Activated CD4-positive, alpha-beta T cell treated with anti-CD3 and anti-CD28 coated beads for 36 hours (primary cell): ENCODE measurements around the gene CMIP. TPM values are rescaled to one million over a fixed set of nuclear protein-coding genes. Genes with fewer than 3 reads are reported as not detected.
A peak's percentile ranks its signal among the peaks of the same experiment; 100 is the strongest.

Experiments used
- ATAC-seq: fragments of 200-7000 bp; cut with Tn5 transposase; one replicate; pipeline ENCODE4 v1.10.0; 2021; ENCODE audit warnings: mild to moderate bottlenecking, moderate library complexity
- CTCF ChIA-PET: fragments of 350-600 bp; sonication (Branson Sonifier 250); formaldehyde crosslinking; loops from one replicate; lab custom pipeline; 2021; ENCODE audit warnings: antibody characterized with exemption; lab: Charles Lee
- POLR2A ChIA-PET: fragments of 350-600 bp; sonication (Branson Sonifier 250); formaldehyde crosslinking; loops from one replicate; lab custom pipeline; 2021; ENCODE audit warnings: antibody characterized with exemption, inconsistent platforms; lab: Charles Lee
- DNase-seq: peaks from one replicate; pipeline ENCODE4 v3.0.0-alpha.2; 2020
- H3K27ac Mint-ChIP-seq: one replicate; pipeline ENCODE4 v1.8.0; 2021; ENCODE audit warnings: mixed read lengths
- H3K27me3 Mint-ChIP-seq: one replicate; pipeline ENCODE4 v1.8.0; 2021; ENCODE audit warnings: mixed read lengths
- H3K36me3 Mint-ChIP-seq: one replicate; pipeline ENCODE4 v1.8.0; 2021; ENCODE audit warnings: low read depth, mixed read lengths
- H3K4me1 Mint-ChIP-seq: one replicate; pipeline ENCODE4 v1.8.0; 2021; ENCODE audit warnings: mixed read lengths
- H3K4me3 Mint-ChIP-seq: one replicate; pipeline ENCODE4 v1.8.0; 2021; ENCODE audit warnings: mild to moderate bottlenecking, moderate library complexity, mixed read lengths
- H3K9me3 Mint-ChIP-seq: one replicate; pipeline ENCODE4 v1.8.0; 2021; ENCODE audit warnings: low read depth, mixed read lengths
- intact Hi-C, 2 experiments: fragments of 100-400 bp; cut with DNase I in 1 of 2; cut with micrococcal nuclease in 1 of 2; formaldehyde crosslinking; loops; one replicate each; pipeline versions ENCODE4 v1.14.2 to v1.15.1; 2022 to 2024; cut with DNase I, micrococcal nuclease
- total RNA-seq, 2 experiments: library from RNA; stranded (reverse); gene quantifications; one replicate each; pipeline ENCODE4 v1.2.3, GENCODE V29; 2021

Gene CMIP
- total RNA-seq, 2 experiments from 2014 or later = 39.1 to 40.3 TPM

- ChIA-PET CTCF (interaction anchor here (0.6 to 2.8 kb wide), 4 partner anchors 9 to 309 kb away, joined by 3 to 16 read pairs (median 4); no protein-coding TSS in a partner anchor), POLR2A (no interaction called here)
- ATAC-seq (no peak), DNase-seq (no peak)
- H3K27me3 Mint-ChIP-seq = no peaks in the 10 kb centered on the region
- intact Hi-C loops = no loop called here
- peaks cover 2% of the 10 kb centered on the region for H3K36me3 Mint-ChIP-seq
- no peak overlapping the region for H3K27ac Mint-ChIP-seq
- no peak overlapping the region for H3K4me3 Mint-ChIP-seq
- H3K4me1 Mint-ChIP-seq = peaks cover 39% of the 10 kb centered on the region
- H3K9me3 Mint-ChIP-seq = no peaks in the 10 kb centered on the region
These were observed 269.2 kb downstream of the CMIP start for GRCh38 chr16:81713796-81714195.

- ChIA-PET CTCF (interaction anchor here (0.7 to 2.8 kb wide), 6 partner anchors 9 to 310 kb away, joined by 3 to 16 read pairs (median 4); no protein-coding TSS in a partner anchor), POLR2A (no interaction called here)
- Mint-ChIP-seq H3K27ac (no peak overlapping the region), H3K36me3 (no peaks in the 10 kb centered on the region), H3K4me1 (peaks cover 45% of the 10 kb centered on the region), H3K4me3 (no peak overlapping the region), H3K27me3 (no peaks in the 10 kb centered on the region), H3K9me3 (no peaks in the 10 kb centered on the region)
- ATAC-seq = no peak
- intact Hi-C loops = no loop called here
- DNase-seq = no peak
These were observed 270.0 kb downstream of the CMIP start for GRCh38 chr16:81714583-81714982.

GRCh38 chr16:81715358-81716196 is 271.0 kb downstream of the CMIP start:
- H3K27me3 Mint-ChIP-seq = no peaks in the 10 kb centered on the region
- CTCF ChIA-PET = interaction anchor here (0.8 to 2.8 kb wide), 5 partner anchors 8 to 555 kb away, joined by 3 to 16 read pairs (median 4); no protein-coding TSS in a partner anchor
- DNase-seq = no peak
- POLR2A ChIA-PET = no interaction called here
- peaks cover 47% of the 10 kb centered on the region for H3K4me1 Mint-ChIP-seq
- no peak overlapping the region for H3K4me3 Mint-ChIP-seq
- intact Hi-C loops = loop anchor here (5.0 kb wide), 2 partner anchors 83 to 403 kb away; partner anchors contain the start of gene GAN (in 1 of the 2)
- peak overlapping the region; percentile 74 for H3K27ac Mint-ChIP-seq
- ATAC-seq = peak; percentile 33
- no peaks in the 10 kb centered on the region for H3K36me3 Mint-ChIP-seq
- no peaks in the 10 kb centered on the region for H3K9me3 Mint-ChIP-seq

GRCh38 chr16:81716478-81717225 is 272.0 kb downstream of the CMIP start:
- H3K9me3 Mint-ChIP-seq = peaks cover 8% of the 10 kb centered on the region
- POLR2A ChIA-PET = no interaction called here
- CTCF ChIA-PET = interaction anchor here (0.7 kb wide), 1 partner anchor 314 kb away, joined by 4 read pairs; no protein-coding TSS in a partner anchor
- H3K4me1 Mint-ChIP-seq = peaks cover 47% of the 10 kb centered on the region
- DNase-seq = peak; percentile 69
- no peak overlapping the region for H3K4me3 Mint-ChIP-seq
- intact Hi-C loops = loop anchor here (5.0 kb wide), 2 partner anchors 84 to 404 kb away; partner anchors contain the start of gene GAN (in 1 of the 2)
- ATAC-seq = peak; percentile 52
- H3K36me3 Mint-ChIP-seq = no peaks in the 10 kb centered on the region
- no peaks in the 10 kb centered on the region for H3K27me3 Mint-ChIP-seq
- peak overlapping the region; percentile 74 for H3K27ac Mint-ChIP-seq

- Mint-ChIP-seq H3K4me3 (peak overlapping the region; percentile 9), H3K27me3 (no peaks in the 10 kb centered on the region), H3K9me3 (peaks cover 8% of the 10 kb centered on the region), H3K4me1 (peaks cover 47% of the 10 kb centered on the region), H3K27ac (peak overlapping the region; percentile 75), H3K36me3 (no peaks in the 10 kb centered on the region)
- intact Hi-C loops = loop anchor here (2.0 to 5.0 kb wide), 3 partner anchors 85 to 405 kb away; partner anchors contain the start of gene GAN (in 1 of the 2)
- ChIA-PET POLR2A (no interaction called here), CTCF (interaction anchor here (0.7 to 2.0 kb wide), 4 partner anchors 13 to 528 kb away, joined by 3 to 13 read pairs (median 8); no protein-coding TSS in a partner anchor)
- ATAC-seq = peak; percentile 4
- DNase-seq = no peak
These were observed 273.1 kb downstream of the CMIP start for GRCh38 chr16:81717662-81718189.

- CTCF ChIA-PET = interaction anchor here (0.6 to 2.0 kb wide), 7 partner anchors 12 to 529 kb away, joined by 3 to 13 read pairs (median 3); no protein-coding TSS in a partner anchor
- intact Hi-C loops = loop anchor here (2.0 to 5.0 kb wide), 3 partner anchors 86 to 406 kb away; partner anchors contain the start of gene GAN (in 1 of the 2)
- peak overlapping the region; percentile 65 for H3K4me3 Mint-ChIP-seq
- H3K27ac Mint-ChIP-seq = peak overlapping the region; percentile 87
- ATAC-seq (peak; percentile 3), DNase-seq (no peak)
- POLR2A ChIA-PET = interaction anchor here (0.5 to 0.6 kb wide), 2 partner anchors 52 to 687 kb away, joined by 3 read pairs; no protein-coding TSS in a partner anchor
- H3K4me1 Mint-ChIP-seq = peaks cover 47% of the 10 kb centered on the region
- H3K36me3 Mint-ChIP-seq = no peaks in the 10 kb centered on the region
- peaks cover 8% of the 10 kb centered on the region for H3K9me3 Mint-ChIP-seq
- H3K27me3 Mint-ChIP-seq = no peaks in the 10 kb centered on the region
These were observed 274.0 kb downstream of the CMIP start for GRCh38 chr16:81718637-81719036.

- ATAC-seq (no peak), DNase-seq (no peak)
- intact Hi-C loops = loop anchor here (2.0 to 5.0 kb wide), 3 partner anchors 87 to 408 kb away; partner anchors contain the start of gene GAN (in 1 of the 2)
- ChIA-PET CTCF (interaction anchor here (1.4 to 2.0 kb wide), 2 partner anchors 10 to 96 kb away, joined by 4 to 12 read pairs; no protein-coding TSS in a partner anchor), POLR2A (no interaction called here)
- Mint-ChIP-seq H3K27ac (no peak overlapping the region), H3K27me3 (no peaks in the 10 kb centered on the region), H3K36me3 (no peaks in the 10 kb centered on the region), H3K4me3 (no peak overlapping the region), H3K9me3 (peaks cover 8% of the 10 kb centered on the region), H3K4me1 (peaks cover 41% of the 10 kb centered on the region)
These were observed 275.4 kb downstream of the CMIP start for GRCh38 chr16:81719993-81720392.

- CTCF ChIA-PET = interaction anchor here (0.7 to 4.1 kb wide), 5 partner anchors 8 to 355 kb away, joined by 3 to 31 read pairs (median 4); no protein-coding TSS in a partner anchor
- Mint-ChIP-seq H3K27me3 (no peaks in the 10 kb centered on the region), H3K36me3 (no peaks in the 10 kb centered on the region), H3K9me3 (peaks cover 8% of the 10 kb centered on the region), H3K4me1 (peaks cover 28% of the 10 kb centered on the region), H3K27ac (peak overlapping the region; percentile 3), H3K4me3 (no peak overlapping the region)
- POLR2A ChIA-PET = no interaction called here
- ATAC-seq = no peak
- DNase-seq = no peak
- intact Hi-C loops = no loop called here
These were observed 276.6 kb downstream of the CMIP start for GRCh38 chr16:81720973-81721906.

- Mint-ChIP-seq H3K27ac (no peak overlapping the region), H3K4me1 (peaks cover 13% of the 10 kb centered on the region), H3K36me3 (no peaks in the 10 kb centered on the region), H3K4me3 (no peak overlapping the region), H3K27me3 (no peaks in the 10 kb centered on the region), H3K9me3 (peaks cover 8% of the 10 kb centered on the region)
- intact Hi-C loops = loop anchor here (1.0 to 2.0 kb wide), 4 partner anchors 100 to 462 kb away; no protein-coding TSS in a partner anchor
- ChIA-PET POLR2A (no interaction called here), CTCF (interaction anchor here (0.7 to 4.1 kb wide), 8 partner anchors 9 to 387 kb away, joined by 3 to 31 read pairs (median 6); no protein-coding TSS in a partner anchor)
- DNase-seq (peak; percentile 47), ATAC-seq (peak; percentile 79)
These were observed 278.6 kb downstream of the CMIP start for GRCh38 chr16:81723098-81723723.
